ENCODE data around the gene THSD4.

THSD4 gene

DNA sequence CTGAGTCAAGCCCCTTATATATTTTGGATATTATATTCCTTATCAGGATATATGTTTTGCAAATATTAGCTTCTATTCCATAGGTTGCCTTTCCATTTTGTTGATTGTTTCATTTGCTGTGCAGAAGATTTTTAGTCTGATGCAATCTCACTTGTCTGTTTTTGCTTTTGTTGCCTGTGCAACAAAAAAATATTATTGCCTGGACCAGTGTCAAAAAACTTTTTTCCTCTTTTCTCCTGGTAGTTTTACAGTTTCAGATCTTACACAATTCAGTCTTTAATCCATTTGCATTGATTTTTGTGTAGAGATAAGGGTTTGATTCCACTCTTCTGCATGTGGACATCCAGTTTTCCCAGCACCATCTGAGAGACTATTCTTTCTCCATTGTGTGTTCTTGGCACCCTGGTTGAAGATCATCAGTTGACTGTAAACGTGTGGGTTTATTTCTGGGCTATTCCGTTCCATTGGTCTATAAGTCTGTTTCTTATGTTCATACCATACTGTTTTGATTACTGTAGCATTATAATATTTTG is 466.2 kb downstream of the THSD4 start:
- WGBS: no CpG with 5 or more reads among the region's 2 CpGs
- no peak overlapping the region for H2BK5ac ChIP-seq (ENCODE audit: low read depth, low read length, poor library complexity, severe bottlenecking)
- H3K23ac ChIP-seq (ENCODE audit: low read length in 2 of 2): no peak overlapping the region
- H2BK120ac ChIP-seq (ENCODE audit: low read depth, low read length): no peak overlapping the region
- no peak overlapping the region for H2AK5ac ChIP-seq (ENCODE audit: low read length, severe bottlenecking)
- H4K8ac ChIP-seq (ENCODE audit: low read length): no peak overlapping the region
- no peak overlapping the region for H3K14ac ChIP-seq (ENCODE audit: low read length in 2 of 2)
- no peak overlapping the region for H2AFZ ChIP-seq (ENCODE audit: low read depth, low read length)
- H4K91ac ChIP-seq (ENCODE audit: low read length): no peak overlapping the region
- no peaks in the 10 kb centered on the region for H3K4me1 ChIP-seq (ENCODE audit: control insufficient read depth, insufficient read depth, low read depth, low read length)
- H3K4me3 ChIP-seq (ENCODE audit: insufficient read depth in 1 of 2, low read depth in 1 of 2, low read length in 2 of 2): no peak overlapping the region
- H2BK15ac ChIP-seq (ENCODE audit: low read depth, poor library complexity, severe bottlenecking): no peak overlapping the region
- peaks cover 22% of the 10 kb centered on the region for H3K9me3 ChIP-seq (ENCODE audit: control insufficient read depth, low read length)
- H3K4ac ChIP-seq (ENCODE audit: low read depth in 1 of 2, low read length in 2 of 2): no peak overlapping the region
- peaks cover 3% of the 10 kb centered on the region for H3K79me1 ChIP-seq (replicated peaks; ENCODE audit: low read length, poor library complexity, severe bottlenecking)
- no peak overlapping the region for H3K27ac ChIP-seq (ENCODE audit: low read length, poor library complexity, severe bottlenecking)
- DNase-seq: no peak
- no peak overlapping the region for H3K4me2 ChIP-seq (ENCODE audit: low read length, poor library complexity, severe bottlenecking)
- H3K18ac ChIP-seq (ENCODE audit: low read depth in 1 of 2, low read length in 2 of 2): no peak overlapping the region
- H3K9ac ChIP-seq (ENCODE audit: low read length): no peak overlapping the region
- H2BK12ac ChIP-seq (ENCODE audit: low read length in 2 of 2): no peak overlapping the region
- no peaks in the 10 kb centered on the region for H3K27me3 ChIP-seq (ENCODE audit: control insufficient read depth in 1 of 2, insufficient read depth in 1 of 2, low read length in 2 of 2)
- H3K36me3 ChIP-seq (ENCODE audit: control insufficient read depth in 1 of 2, insufficient read depth in 2 of 2, low read depth in 1 of 2, low read length in 2 of 2): no peaks in the 10 kb centered on the region

DNA sequence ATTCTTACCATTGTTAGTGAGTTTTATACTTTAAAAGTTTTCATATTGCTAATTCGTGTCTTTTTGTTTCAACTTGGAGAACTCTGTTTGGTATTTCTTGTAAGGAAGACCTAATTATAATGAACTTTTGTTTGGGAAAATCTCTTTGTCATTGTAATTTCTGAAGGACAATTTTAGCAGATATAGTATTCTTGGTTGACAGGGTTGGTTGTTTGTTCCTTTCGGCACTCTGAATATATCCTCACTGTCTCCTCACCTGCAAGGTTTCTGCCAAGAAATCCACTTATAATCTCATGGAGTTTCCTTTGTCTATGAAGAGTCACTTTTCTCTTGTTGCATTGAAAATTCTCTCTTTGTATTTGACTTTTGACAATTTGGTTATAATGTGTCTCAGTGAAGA is 469.9 kb downstream of the THSD4 start:
- no peak overlapping the region for H4K8ac ChIP-seq (ENCODE audit: low read length)
- H3K27ac ChIP-seq (ENCODE audit: low read length, poor library complexity, severe bottlenecking): no peak overlapping the region
- H3K27me3 ChIP-seq (ENCODE audit: control insufficient read depth in 1 of 2, insufficient read depth in 1 of 2, low read length in 2 of 2): no peaks in the 10 kb centered on the region
- no peak overlapping the region for H2AFZ ChIP-seq (ENCODE audit: low read depth, low read length)
- H3K14ac ChIP-seq (ENCODE audit: low read length in 2 of 2): no peak overlapping the region
- DNase-seq: no peak
- H2AK5ac ChIP-seq (ENCODE audit: low read length, severe bottlenecking): no peak overlapping the region
- H2BK5ac ChIP-seq (ENCODE audit: low read depth, low read length, poor library complexity, severe bottlenecking): no peak overlapping the region
- no peak overlapping the region for H3K4ac ChIP-seq (ENCODE audit: low read depth in 1 of 2, low read length in 2 of 2)
- H2BK12ac ChIP-seq (ENCODE audit: low read length in 2 of 2): no peak overlapping the region
- H3K9me3 ChIP-seq (ENCODE audit: control insufficient read depth, low read length): peaks cover 26% of the 10 kb centered on the region
- no peak overlapping the region for H3K9ac ChIP-seq (ENCODE audit: low read length)
- no peak overlapping the region for H2BK120ac ChIP-seq (ENCODE audit: low read depth, low read length)
- H4K91ac ChIP-seq (ENCODE audit: low read length): no peak overlapping the region
- H3K36me3 ChIP-seq (ENCODE audit: control insufficient read depth in 1 of 2, insufficient read depth in 2 of 2, low read depth in 1 of 2, low read length in 2 of 2): no peaks in the 10 kb centered on the region
- no peak overlapping the region for H3K4me3 ChIP-seq (ENCODE audit: insufficient read depth in 1 of 2, low read depth in 1 of 2, low read length in 2 of 2)
- H2BK15ac ChIP-seq (ENCODE audit: low read depth, poor library complexity, severe bottlenecking): no peak overlapping the region
- no peak overlapping the region for H3K18ac ChIP-seq (ENCODE audit: low read depth in 1 of 2, low read length in 2 of 2)
- H3K79me1 ChIP-seq (replicated peaks; ENCODE audit: low read length, poor library complexity, severe bottlenecking): peaks cover 1% of the 10 kb centered on the region
- H3K23ac ChIP-seq (ENCODE audit: low read length in 2 of 2): no peak overlapping the region
- no peaks in the 10 kb centered on the region for H3K4me1 ChIP-seq (ENCODE audit: control insufficient read depth, insufficient read depth, low read depth, low read length)
- 84% methylated on average over 1 of the region's 2 CpGs for WGBS
- H3K4me2 ChIP-seq (ENCODE audit: low read length, poor library complexity, severe bottlenecking): no peak overlapping the region

DNA sequence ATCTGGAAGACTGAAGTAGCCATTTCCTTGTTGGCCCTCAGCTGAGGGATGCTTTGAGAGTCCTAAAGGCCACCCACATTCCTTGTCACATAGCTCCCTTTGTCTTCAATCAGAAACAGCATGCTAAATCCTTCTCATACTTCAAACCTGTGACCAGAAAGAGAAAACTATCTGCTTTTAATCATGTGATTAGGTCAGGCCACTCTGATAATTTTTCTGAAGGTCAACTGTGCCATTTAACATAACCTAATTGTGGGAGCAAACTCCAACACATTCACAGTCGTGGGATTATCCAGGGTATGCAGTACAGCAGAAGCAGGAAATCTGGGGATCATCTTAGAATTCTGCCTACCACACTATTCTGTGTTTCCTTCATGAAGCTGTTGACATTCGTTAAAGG is 471.2 kb downstream of the THSD4 start:
- H3K9ac ChIP-seq (ENCODE audit: low read length): no peak overlapping the region
- no peak overlapping the region for H2BK120ac ChIP-seq (ENCODE audit: low read depth, low read length)
- no peak overlapping the region for H3K27ac ChIP-seq (ENCODE audit: low read length, poor library complexity, severe bottlenecking)
- no peaks in the 10 kb centered on the region for H3K36me3 ChIP-seq (ENCODE audit: control insufficient read depth in 1 of 2, insufficient read depth in 2 of 2, low read depth in 1 of 2, low read length in 2 of 2)
- H2AK5ac ChIP-seq (ENCODE audit: low read length, severe bottlenecking): no peak overlapping the region
- 86% methylated on average over 2 of the region's 2 CpGs for WGBS
- DNase-seq: no peak
- no peak overlapping the region for H3K14ac ChIP-seq (ENCODE audit: low read length in 2 of 2)
- H3K18ac ChIP-seq (ENCODE audit: low read depth in 1 of 2, low read length in 2 of 2): no peak overlapping the region
- H4K91ac ChIP-seq (ENCODE audit: low read length): no peak overlapping the region
- no peak overlapping the region for H3K4ac ChIP-seq (ENCODE audit: low read depth in 1 of 2, low read length in 2 of 2)
- no peak overlapping the region for H2AFZ ChIP-seq (ENCODE audit: low read depth, low read length)
- H3K79me1 ChIP-seq (replicated peaks; ENCODE audit: low read length, poor library complexity, severe bottlenecking): peaks cover 6% of the 10 kb centered on the region
- H3K4me2 ChIP-seq (ENCODE audit: low read length, poor library complexity, severe bottlenecking): no peak overlapping the region
- H3K27me3 ChIP-seq (ENCODE audit: control insufficient read depth in 1 of 2, insufficient read depth in 1 of 2, low read length in 2 of 2): no peaks in the 10 kb centered on the region
- H2BK12ac ChIP-seq (ENCODE audit: low read length in 2 of 2): no peak overlapping the region
- H4K8ac ChIP-seq (ENCODE audit: low read length): no peak overlapping the region
- H2BK15ac ChIP-seq (ENCODE audit: low read depth, poor library complexity, severe bottlenecking): no peak overlapping the region
- H3K23ac ChIP-seq (ENCODE audit: low read length in 2 of 2): no peak overlapping the region
- H2BK5ac ChIP-seq (ENCODE audit: low read depth, low read length, poor library complexity, severe bottlenecking): no peak overlapping the region
- H3K9me3 ChIP-seq (ENCODE audit: control insufficient read depth, low read length): peaks cover 26% of the 10 kb centered on the region
- H3K4me3 ChIP-seq (ENCODE audit: insufficient read depth in 1 of 2, low read depth in 1 of 2, low read length in 2 of 2): no peak overlapping the region
- peaks cover 3% of the 10 kb centered on the region for H3K4me1 ChIP-seq (ENCODE audit: control insufficient read depth, insufficient read depth, low read depth, low read length)

DNA sequence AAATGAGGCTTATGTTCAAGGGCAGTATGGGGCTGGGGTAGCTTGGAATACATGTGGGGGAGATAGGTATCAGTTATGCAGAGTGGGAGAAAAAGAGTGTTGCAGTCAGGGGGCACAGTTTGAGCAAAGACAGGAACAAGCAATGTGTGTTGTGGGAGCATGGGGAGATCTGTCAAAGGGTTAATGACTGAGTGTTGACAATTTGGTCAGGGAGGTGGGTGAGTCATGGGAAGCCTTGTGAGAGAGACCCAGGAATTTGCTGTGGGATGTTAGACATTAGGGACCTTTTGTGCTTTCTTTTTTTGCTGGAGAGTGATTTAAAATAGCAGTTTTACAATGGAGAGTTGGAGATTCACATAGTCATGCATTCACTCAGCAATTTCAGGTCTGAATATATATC is 473.5 kb downstream of the THSD4 start:
- H2BK12ac ChIP-seq (ENCODE audit: low read length in 2 of 2): no peak overlapping the region
- H3K4me2 ChIP-seq (ENCODE audit: low read length, poor library complexity, severe bottlenecking): no peak overlapping the region
- no peak overlapping the region for H3K27ac ChIP-seq (ENCODE audit: low read length, poor library complexity, severe bottlenecking)
- no peak overlapping the region for H3K14ac ChIP-seq (ENCODE audit: low read length in 2 of 2)
- H3K23ac ChIP-seq (ENCODE audit: low read length in 2 of 2): no peak overlapping the region
- peaks cover 9% of the 10 kb centered on the region for H3K4me1 ChIP-seq (ENCODE audit: control insufficient read depth, insufficient read depth, low read depth, low read length)
- H3K9ac ChIP-seq (ENCODE audit: low read length): no peak overlapping the region
- peaks cover 26% of the 10 kb centered on the region for H3K9me3 ChIP-seq (ENCODE audit: control insufficient read depth, low read length)
- H4K8ac ChIP-seq (ENCODE audit: low read length): no peak overlapping the region
- H3K27me3 ChIP-seq (ENCODE audit: control insufficient read depth in 1 of 2, insufficient read depth in 1 of 2, low read length in 2 of 2): no peaks in the 10 kb centered on the region
- peak; percentile 79 for DNase-seq
- no peak overlapping the region for H2BK5ac ChIP-seq (ENCODE audit: low read depth, low read length, poor library complexity, severe bottlenecking)
- no peak overlapping the region for H2BK15ac ChIP-seq (ENCODE audit: low read depth, poor library complexity, severe bottlenecking)
- H2BK120ac ChIP-seq (ENCODE audit: low read depth, low read length): no peak overlapping the region
- no peak overlapping the region for H4K91ac ChIP-seq (ENCODE audit: low read length)
- no peak overlapping the region for H3K4ac ChIP-seq (ENCODE audit: low read depth in 1 of 2, low read length in 2 of 2)
- H2AK5ac ChIP-seq (ENCODE audit: low read length, severe bottlenecking): no peak overlapping the region
- H2AFZ ChIP-seq (ENCODE audit: low read depth, low read length): no peak overlapping the region
- H3K18ac ChIP-seq (ENCODE audit: low read depth in 1 of 2, low read length in 2 of 2): no peak overlapping the region
- H3K36me3 ChIP-seq (ENCODE audit: control insufficient read depth in 1 of 2, insufficient read depth in 2 of 2, low read depth in 1 of 2, low read length in 2 of 2): no peaks in the 10 kb centered on the region
- no peak overlapping the region for H3K4me3 ChIP-seq (ENCODE audit: insufficient read depth in 1 of 2, low read depth in 1 of 2, low read length in 2 of 2)
- peaks cover 5% of the 10 kb centered on the region for H3K79me1 ChIP-seq (replicated peaks; ENCODE audit: low read length, poor library complexity, severe bottlenecking)
